ENCODE results near the gene AEN. TPM values are rescaled to one million over a fixed set of nuclear protein-coding genes. Genes with fewer than 3 reads are reported as not detected.
"Not testable (repeated sequence)": the region's sequence is repeated elsewhere in the genome, so short reads cannot be mapped to it uniquely, and the experiment has no call there.

AEN gene
- total RNA-seq, 1 donor from 2014 or later = 10.3 TPM

GRCh38 chr15:88629071-88629470, 7.9 kb downstream of the AEN start:
- Histone ChIP-seq H3K4me3 (no peak overlapping the region), H3K27ac (replicated peaks) (no peak overlapping the region), H3K27me3 (ENCODE audit: low read depth) (no peaks in the 10 kb centered on the region), H3K9me3 (replicated peaks) (no peaks in the 10 kb centered on the region), H3K36me3 (peaks cover 62% of the 10 kb centered on the region), H3K4me1 (peaks cover 44% of the 10 kb centered on the region)
- no peak for DNase-seq
- intact Hi-C loops (cut with micrococcal nuclease) = no loop called here
- no peak for TF ChIP-seq CTCF (IDR thresholded peaks at IDR 0.05; ENCODE audit: borderline replicate concordance)

- DNase-seq = no peak
- Histone ChIP-seq H3K27me3 (ENCODE audit: low read depth) (no peaks in the 10 kb centered on the region), H3K4me3 (no peak overlapping the region), H3K36me3 (peaks cover 62% of the 10 kb centered on the region), H3K4me1 (peaks cover 33% of the 10 kb centered on the region), H3K27ac (replicated peaks) (peak overlapping the region; percentile 34), H3K9me3 (replicated peaks) (no peaks in the 10 kb centered on the region)
- intact Hi-C loops (cut with micrococcal nuclease) = no loop called here
- no peak for TF ChIP-seq CTCF (IDR thresholded peaks at IDR 0.05; ENCODE audit: borderline replicate concordance)
Measured at GRCh38 chr15:88630141-88630721, 9.1 kb downstream of the AEN start.

GRCh38 chr15:88630798-88631463, 9.8 kb downstream of the AEN start:
- TF ChIP-seq CTCF (IDR thresholded peaks at IDR 0.05; ENCODE audit: borderline replicate concordance) = no peak
- Histone ChIP-seq H3K27ac (replicated peaks) (peak overlapping the region; percentile 34), H3K36me3 (peaks cover 68% of the 10 kb centered on the region), H3K4me3 (no peak overlapping the region), H3K4me1 (peaks cover 32% of the 10 kb centered on the region), H3K9me3 (replicated peaks) (no peaks in the 10 kb centered on the region), H3K27me3 (ENCODE audit: low read depth) (no peaks in the 10 kb centered on the region)
- intact Hi-C loops (cut with micrococcal nuclease) = no loop called here
- no peak for DNase-seq

- peaks cover 63% of the 10 kb centered on the region for H3K36me3 ChIP-seq
- intact Hi-C loops (cut with micrococcal nuclease) = no loop called here
- DNase-seq = no peak
- no peak for TF ChIP-seq CTCF (IDR thresholded peaks at IDR 0.05; ENCODE audit: borderline replicate concordance)
- peaks cover 32% of the 10 kb centered on the region for H3K4me1 ChIP-seq
- no peak overlapping the region for H3K27ac ChIP-seq (replicated peaks)
- H3K4me3 ChIP-seq = no peak overlapping the region
- no peaks in the 10 kb centered on the region for H3K27me3 ChIP-seq (ENCODE audit: low read depth)
- no peaks in the 10 kb centered on the region for H3K9me3 ChIP-seq (replicated peaks)
Measured at GRCh38 chr15:88631464-88632028, 10.4 kb downstream of the AEN start.

GRCh38 chr15:88632797-88633196, 11.7 kb downstream of the AEN start:
- peaks cover 30% of the 10 kb centered on the region for H3K4me1 ChIP-seq
- intact Hi-C loops (cut with micrococcal nuclease) = not testable (repeated sequence)

DNA sequence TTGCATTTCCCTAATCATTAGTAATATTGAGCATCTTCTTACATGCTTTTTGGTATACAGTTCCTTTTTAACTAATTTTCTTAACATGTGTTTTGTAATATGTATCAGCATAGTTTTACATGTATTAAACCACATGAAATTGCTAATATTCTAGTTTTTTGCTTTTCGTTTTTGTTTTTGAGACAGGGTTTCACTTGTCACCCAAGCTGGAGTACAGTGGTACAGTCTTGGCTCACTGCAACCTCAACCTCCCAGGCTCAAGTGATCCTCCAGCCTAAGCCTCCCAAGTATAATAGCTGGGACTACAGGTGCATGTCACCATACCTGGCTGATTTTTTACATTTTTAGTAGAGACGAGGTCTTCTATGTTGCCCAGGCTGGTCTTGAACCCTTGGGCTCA, 13.3 kb downstream of the AEN start:
- H3K36me3 ChIP-seq = peaks cover 37% of the 10 kb centered on the region
- H3K4me1 ChIP-seq = peaks cover 31% of the 10 kb centered on the region
- H3K27ac ChIP-seq (replicated peaks) = no peak overlapping the region
- H3K4me3 ChIP-seq = no peak overlapping the region
- no peaks in the 10 kb centered on the region for H3K27me3 ChIP-seq (ENCODE audit: low read depth)
- no peaks in the 10 kb centered on the region for H3K9me3 ChIP-seq (replicated peaks)
- no peak for TF ChIP-seq CTCF (IDR thresholded peaks at IDR 0.05; ENCODE audit: borderline replicate concordance)
- intact Hi-C loops (cut with micrococcal nuclease) = no loop called here
- no peak for DNase-seq

More at GRCh38 chr15:88632797-88633196, 11.7 kb downstream of the AEN start:
- H3K9me3 ChIP-seq (replicated peaks); H3K4me3 ChIP-seq; H3K27me3 ChIP-seq (ENCODE audit: low read depth); DNase-seq; H3K27ac ChIP-seq (replicated peaks): not testable (repeated sequence)
- H3K36me3 ChIP-seq = peaks cover 53% of the 10 kb centered on the region

Measured in left ventricle myocardium inferior (tissue), 1 donor.